HG03520 (cell line): ENCODE data around the gene EIF3C.
A peak's percentile ranks its signal among the peaks of the same experiment; 100 is the strongest.
"Not testable (repeated sequence)": the region's sequence is repeated elsewhere in the genome, so short reads cannot be mapped to it uniquely, and the experiment has no call there.

Experiments used
- ATAC-seq: cut with Tn5 transposase; IDR thresholded peaks from one replicate; pipeline ENCODE4 v1.9.1; 2021; ENCODE audit warnings: mild to moderate bottlenecking, moderate library complexity; ENCODE audit not compliant: unreplicated experiment

The EIF3C gene, protein sequence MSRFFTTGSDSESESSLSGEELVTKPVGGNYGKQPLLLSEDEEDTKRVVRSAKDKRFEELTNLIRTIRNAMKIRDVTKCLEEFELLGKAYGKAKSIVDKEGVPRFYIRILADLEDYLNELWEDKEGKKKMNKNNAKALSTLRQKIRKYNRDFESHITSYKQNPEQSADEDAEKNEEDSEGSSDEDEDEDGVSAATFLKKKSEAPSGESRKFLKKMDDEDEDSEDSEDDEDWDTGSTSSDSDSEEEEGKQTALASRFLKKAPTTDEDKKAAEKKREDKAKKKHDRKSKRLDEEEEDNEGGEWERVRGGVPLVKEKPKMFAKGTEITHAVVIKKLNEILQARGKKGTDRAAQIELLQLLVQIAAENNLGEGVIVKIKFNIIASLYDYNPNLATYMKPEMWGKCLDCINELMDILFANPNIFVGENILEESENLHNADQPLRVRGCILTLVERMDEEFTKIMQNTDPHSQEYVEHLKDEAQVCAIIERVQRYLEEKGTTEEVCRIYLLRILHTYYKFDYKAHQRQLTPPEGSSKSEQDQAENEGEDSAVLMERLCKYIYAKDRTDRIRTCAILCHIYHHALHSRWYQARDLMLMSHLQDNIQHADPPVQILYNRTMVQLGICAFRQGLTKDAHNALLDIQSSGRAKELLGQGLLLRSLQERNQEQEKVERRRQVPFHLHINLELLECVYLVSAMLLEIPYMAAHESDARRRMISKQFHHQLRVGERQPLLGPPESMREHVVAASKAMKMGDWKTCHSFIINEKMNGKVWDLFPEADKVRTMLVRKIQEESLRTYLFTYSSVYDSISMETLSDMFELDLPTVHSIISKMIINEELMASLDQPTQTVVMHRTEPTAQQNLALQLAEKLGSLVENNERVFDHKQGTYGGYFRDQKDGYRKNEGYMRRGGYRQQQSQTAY

DNA sequence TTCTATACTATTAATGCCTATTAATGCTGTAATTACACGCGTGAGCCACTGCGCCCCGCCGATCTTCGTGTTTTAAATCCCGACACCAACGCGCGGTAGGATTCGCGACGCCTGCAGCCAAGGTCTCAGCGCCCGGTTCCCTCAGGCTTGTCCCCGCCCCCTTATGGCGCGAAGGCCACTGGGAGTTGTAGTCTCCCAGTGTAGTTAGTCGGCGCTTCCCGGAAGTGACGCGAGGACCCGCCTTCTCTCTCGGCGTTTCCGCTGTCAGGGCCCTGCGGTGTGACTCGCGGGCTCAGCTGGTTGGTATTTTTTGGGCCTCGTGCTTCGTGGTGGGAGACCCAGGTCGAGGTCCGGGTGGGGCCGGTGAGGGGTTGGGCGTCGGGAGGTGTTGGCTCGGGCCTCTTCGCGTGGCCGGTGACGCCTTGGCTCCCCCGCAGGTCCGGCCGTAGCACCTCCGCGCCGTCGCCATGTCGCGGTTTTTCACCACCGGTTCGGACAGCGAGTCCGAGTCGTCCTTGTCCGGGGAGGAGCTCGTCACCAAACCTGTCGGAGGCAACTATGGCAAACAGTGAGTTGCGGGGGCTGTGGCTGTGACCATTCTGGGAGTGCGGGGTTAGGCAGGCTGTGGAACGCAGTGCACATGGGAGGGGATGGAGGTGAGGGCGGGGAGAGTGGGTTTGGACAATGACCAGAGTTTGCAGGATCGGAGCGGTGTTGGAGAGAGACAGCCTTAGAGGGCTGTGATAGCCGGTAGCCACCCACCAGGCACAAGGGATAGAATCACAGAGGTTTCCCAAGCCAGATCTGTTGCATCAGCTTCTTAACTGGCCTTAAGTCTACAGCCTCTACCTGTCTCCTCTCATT, at the start of gene EIF3C:
Gene EIF3C (plus strand): TSS at position 245 of the 864 bp plus-strand sequence. CDS start 223 bp downstream, at position 468.
- peak; percentile 92 for ATAC-seq

DNA sequence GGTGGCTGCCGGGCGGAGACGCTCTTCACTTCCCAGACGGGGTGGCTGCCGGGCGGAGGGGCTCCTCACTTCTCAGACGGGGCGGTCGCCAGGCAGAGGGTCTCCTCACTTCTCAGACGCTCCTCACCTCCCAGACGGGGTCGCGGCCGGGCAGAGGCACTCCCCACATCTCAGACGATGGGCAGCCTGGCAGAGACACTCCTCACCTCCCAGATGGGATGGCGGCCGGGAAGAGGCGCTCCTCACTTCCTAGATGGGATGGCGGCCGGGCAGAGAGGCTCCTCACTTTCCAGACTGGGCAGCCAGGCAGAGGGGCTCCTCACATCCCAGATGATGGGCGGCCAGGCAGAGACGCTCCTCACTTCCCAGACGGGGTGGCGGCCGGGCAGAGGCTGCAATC, 45.0 kb upstream of the EIF3C start:
- ATAC-seq, result not testable (repeated sequence)

DNA sequence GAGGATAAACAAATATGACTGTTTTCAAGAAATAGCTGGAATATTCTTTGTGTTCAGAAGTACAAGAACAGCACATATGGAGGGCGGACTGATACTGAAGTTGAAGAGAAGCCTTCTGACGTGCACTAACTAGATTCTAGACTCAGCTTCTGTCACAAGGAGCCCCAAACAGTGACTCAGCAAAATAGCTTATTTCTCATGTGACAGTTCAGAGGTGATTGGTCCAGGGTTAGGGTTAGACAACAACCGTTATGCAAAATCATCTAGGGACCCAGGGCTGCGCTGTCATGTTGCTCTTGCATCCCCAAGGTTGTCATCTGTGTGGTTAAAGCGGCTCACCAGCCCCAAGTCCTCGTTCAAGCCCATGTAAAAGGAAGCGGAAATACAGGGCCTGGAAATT, 43.8 kb upstream of the EIF3C start:
- not testable (repeated sequence) for ATAC-seq

DNA sequence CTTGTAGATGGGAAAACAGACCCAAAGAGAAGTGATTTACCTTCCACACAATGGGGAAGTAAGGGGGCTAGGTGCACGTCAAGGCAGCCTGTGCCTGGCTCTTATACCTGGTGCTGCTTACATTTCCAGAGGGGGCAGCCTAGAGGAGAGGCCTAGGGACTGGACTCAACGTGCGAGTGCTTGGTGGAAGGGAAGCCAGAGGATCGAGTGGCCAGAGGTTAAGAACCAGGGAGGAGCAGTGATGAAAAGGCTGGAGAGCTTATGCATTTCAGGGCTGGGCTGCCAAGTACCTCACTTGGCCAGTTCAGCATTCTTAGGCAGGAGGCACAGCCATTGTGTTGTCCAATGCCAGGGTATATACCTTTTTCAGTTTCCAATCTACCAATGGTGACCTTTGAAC, 43.1 kb upstream of the EIF3C start:
- ATAC-seq, result not testable (repeated sequence)

DNA sequence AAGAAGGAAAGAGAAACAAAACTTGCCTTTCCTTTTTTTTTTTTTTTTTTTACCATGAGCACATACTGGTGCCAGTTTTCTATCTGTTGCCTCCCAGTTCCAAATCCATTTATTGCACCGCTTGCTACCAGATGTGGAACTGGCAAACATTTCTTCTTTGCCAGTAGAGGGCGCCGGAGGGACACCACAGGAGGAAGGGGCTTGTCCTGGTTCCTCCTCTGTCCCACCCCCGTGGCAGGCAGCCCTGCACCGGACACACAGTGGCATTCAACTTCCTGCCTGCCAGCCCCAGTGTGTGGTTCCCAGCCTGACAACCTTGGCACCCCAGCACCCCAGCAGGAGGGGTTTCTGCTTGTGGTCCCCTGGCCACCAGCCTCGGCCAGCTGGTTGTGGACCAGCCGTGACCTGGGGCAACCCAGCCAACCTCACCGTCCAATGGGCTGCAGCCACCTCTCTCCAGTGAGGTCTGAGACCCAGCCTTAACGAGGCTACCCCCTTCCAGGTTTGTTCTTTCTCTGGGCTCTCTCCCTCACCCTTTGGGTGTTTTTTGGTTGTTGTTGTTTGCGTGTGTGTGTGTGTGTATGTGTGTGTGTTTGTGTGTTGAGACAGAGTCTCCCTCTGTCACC, 22.8 kb upstream of the EIF3C start:
- peak; percentile 55 for ATAC-seq

DNA sequence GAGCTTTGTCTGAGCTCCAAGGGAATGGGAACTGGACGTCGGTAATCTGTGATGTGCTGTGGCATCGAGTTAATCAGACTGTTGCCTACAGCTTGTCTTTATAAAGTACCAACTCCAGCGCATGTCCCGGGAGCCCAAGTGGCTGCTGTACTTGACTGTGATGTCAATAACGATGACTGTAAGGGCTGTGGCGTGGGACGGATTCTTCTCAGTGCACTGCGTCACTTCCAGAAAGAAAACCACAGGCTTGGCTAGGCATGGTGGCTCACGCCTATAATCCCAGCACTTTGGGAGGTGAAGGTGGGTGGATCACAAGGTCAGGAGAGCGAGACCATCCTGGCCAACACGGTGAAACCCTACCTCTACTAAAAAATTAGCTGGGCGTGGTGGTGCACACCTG, 21.8 kb upstream of the EIF3C start:
- not testable (repeated sequence) for ATAC-seq

DNA sequence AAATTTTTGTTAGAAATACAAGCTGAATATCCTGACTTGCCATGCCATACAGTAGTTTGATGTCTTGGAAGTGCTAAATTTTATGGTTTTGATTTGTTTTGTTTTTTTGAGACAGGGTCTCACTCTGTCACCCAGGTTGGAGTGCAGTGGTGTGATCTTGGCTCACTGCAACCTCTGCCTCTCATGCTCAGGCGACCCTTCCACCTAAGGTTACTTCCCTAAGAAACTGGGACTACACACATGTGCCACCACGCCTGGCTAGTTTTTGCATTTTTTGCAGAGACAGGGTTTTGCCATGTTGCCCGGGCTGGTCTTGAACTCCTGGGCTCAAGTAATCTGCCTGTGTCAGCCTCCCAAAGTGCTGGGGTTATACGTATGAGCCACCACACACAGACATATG, 19.5 kb upstream of the EIF3C start:
- not testable (repeated sequence) for ATAC-seq

DNA sequence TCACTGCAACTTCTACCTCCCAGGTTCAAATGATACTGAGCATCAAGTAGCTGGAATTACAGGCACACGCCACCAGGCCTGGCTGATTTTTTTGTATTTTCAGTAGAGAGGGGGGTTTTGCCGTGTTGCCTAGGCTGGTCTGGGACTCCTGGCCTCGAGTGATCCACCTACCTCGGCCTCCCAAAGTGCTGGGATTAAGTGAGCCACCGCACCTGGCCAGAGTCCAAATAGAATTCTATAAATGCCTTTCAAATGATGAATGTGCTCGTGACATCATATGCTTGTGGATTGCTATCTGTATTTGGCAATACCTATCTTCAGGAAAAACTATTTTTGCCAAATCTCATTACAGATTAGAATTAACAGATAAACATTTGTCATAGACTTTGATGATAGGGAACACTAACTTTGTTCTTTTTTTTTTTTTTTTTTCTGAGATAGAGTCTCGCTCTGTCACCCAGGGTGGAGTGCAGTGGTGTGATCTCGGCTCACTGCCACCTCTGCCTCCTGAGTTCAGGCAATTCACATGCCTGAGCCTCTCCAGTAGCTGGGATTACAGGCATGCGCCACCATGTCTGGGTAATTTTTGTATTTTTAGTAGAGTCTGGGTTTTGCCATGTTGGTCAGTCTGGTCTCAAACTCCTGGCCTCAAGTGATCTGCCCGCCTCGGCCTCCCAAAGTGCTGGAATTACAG, 17.9 kb upstream of the EIF3C start:
- not testable (repeated sequence) for ATAC-seq

DNA sequence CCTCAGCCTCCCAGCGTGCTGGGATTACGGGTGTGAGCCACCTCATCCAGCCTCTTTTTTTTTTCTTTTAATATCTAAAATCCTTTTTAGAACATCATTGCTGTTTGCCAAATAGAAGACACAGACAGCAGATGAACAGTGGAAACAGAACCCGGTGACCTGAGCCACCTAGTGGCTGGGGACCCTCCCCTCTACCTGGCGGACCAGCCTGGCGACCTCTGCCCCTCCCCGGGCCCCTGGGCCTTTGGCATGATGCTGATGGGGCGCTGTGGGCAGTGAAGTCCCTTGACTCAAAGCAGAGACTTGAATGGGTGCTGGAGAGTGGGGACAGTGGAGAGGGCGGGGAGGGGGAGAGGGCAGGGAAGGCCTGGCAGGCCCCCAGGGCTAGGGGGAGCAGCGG, 11.5 kb upstream of the EIF3C start:
- not testable (repeated sequence) for ATAC-seq

DNA sequence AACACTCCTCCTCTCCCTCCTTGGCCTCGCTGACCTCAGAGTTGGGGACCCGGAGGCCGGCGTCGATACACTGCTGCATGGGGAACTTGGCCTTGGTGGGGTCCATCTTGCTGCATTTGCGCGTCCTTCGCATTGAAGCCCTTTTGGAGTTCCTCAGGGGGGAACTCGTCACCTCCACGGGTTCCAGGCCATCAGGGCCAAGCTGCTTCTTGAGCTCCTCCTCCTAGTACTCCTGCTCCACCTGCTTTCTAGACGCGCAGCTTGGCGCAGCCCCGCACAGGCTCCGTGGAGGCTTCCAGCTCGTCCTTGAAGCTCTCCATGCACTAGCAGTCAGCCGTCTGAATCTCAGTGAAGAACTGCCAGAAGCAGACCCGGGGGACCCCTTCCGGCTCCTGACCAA, 10.9 kb upstream of the EIF3C start:
- not testable (repeated sequence) for ATAC-seq

DNA sequence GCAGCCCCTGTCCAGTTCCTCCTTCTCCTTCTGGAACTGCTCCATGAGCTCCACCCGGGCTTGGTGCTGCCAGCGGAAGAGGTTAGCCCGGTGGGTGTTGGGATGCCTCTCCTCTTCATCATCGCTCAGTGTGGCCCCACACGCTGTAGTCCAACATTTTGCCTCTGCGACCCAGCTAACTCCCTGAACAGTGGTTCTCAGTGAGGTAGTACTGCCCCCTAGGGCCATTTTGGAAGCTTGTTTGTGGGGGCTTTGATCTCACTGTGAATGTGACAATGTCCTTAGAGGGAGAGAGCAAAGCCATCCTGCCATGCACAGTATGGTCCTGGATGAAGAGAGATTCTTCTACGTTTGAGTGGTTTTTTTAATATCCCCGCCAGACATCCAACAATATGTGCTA, 9.9 kb upstream of the EIF3C start:
- ATAC-seq, result not testable (repeated sequence)

DNA sequence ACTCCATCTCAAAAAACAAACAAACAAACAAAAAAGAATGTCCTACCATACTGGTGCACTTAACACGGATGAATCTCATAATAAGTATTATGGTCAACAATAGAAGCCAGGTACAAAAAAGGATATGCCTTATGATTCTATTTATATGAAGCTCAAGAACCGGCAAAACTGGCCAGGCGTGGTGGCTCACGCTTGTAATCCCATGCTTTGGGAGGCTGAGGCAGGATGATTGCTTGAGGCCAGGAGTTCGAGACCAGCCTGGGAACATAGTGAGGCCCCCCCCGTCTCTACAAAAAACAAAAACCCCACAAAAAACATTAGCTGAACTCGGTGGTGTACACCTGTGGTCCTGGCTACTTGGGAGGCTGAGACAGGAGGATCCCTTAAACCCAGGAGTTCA, 7.0 kb upstream of the EIF3C start:
- not testable (repeated sequence) for ATAC-seq

DNA sequence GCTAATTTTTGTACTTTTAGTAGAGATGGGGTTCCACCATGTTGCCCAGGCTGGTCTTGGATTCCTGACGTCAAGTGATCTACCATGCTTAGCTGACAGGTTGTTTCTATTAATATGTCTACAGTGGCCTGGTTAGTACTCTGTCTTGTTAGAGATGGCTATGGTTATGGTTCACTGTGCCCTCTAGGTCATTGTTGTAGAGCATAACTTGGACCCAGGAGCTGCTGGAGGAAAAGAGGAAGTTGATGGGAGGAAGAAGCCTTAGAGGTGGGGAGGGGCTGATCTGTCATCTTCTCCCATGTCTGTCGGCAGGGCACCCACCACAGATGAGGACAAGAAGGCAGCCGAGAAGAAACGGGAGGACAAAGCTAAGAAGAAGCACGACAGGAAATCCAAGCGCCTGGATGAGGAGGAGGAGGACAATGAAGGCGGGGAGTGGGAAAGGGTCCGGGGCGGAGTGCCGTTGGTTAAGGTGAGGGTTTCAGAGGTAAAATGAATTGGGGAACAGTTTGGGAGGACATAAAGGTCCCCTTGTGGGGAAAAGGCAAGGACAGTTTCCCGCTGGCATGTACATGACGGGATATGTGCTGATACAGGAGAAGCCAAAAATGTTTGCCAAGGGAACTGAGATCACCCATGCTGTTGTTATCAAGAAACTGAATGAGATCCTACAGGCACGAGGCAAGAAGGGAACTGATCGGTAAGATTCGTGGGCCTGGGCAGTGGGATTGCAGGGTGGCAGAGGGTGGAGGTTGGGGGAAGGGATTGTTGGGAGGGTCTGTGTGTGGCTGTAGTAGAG, 11.8 kb downstream of the EIF3C start:
- not testable (repeated sequence) for ATAC-seq

DNA sequence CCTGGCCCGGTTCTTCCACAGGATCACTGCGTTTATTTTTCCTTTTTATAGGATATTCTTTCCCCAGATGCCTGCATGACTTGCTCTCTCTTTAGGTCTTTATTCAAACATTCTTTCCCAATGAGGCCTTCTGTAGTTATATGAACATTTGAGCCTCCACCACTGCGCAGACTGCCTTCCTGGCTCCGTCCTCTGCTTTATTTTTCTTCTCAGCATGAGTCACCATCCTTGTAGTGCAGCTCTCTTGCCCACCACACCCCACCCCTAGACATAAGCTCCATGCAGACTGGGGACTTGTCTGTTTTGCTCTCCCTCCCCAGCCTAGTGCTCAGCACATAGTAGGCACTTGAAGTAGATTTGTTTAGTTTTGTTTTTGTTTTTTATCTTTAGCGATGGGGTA, 20.0 kb downstream of the EIF3C start:
- not testable (repeated sequence) for ATAC-seq

DNA sequence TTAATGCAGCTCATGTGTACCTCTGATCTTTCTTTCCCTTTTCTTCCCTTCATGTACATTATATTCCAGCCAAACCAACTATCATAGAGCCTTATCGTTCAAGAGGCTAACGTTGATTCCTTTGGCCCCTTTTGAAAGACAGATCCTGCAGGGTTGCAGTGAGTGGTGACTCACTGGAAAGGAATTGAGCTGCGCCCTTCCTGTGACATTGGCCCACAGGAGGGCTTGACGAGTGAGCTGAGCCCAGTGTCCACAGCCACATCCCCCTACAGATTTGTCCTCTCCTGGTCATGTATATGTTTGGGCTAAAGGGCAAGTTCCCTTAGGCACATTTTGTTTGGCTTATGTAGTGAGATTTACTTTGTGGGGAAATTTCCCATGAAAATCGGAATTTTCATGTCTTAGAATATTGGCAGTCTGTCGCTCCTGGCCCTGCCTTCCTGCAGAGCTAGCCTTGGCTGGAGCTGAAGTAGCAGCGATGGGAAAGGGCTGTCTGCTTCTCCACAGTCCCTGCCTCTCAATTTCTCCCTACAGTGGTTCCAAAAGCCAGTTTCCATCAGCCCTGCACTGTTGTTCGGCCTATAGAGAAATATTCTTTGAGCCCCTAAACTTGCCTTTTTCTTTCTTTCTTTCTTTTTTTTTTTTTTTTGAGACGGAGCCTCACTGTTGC, 21.3 kb downstream of the EIF3C start:
- not testable (repeated sequence) for ATAC-seq

DNA sequence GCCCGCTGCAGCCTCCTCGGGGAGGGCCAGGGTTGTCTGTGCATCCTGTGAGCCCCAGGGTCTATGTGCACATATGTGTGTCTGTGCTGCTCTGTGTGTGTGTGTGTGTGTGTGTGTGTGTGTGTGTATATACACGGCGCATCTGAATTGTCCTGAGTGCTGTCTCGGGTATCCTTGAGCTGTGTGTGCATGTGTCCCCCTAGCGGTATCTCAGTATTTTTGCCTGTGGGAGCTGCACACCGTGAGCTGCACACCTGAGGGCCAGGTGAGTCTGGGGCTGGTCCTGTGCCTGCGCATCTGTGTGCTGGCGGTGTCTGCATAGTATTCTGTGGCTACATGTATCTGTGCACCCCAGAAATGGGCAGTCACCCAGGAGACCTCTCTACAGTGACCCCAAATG, 28.5 kb downstream of the EIF3C start:
- not testable (repeated sequence) for ATAC-seq

DNA sequence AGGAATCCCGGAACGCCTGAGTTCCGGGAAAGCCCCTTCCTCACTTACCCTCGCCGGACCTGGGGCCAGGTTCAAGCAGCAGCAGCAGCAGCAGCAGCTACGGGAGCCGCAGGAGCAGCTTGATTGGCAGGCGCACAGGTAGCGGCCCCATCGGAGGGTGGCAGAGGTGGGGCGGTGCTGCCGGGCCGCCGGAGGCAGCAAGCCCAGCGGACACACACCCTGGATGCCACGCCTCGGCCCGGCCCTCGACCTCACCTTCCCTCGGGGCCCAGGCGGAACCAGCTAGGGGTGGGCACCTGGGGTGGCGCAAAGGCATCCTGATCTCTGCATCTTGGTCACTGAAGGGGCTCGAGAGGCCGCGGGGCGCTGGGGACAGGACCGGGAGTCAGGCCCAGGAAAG, 29.4 kb downstream of the EIF3C start:
- not testable (repeated sequence) for ATAC-seq

DNA sequence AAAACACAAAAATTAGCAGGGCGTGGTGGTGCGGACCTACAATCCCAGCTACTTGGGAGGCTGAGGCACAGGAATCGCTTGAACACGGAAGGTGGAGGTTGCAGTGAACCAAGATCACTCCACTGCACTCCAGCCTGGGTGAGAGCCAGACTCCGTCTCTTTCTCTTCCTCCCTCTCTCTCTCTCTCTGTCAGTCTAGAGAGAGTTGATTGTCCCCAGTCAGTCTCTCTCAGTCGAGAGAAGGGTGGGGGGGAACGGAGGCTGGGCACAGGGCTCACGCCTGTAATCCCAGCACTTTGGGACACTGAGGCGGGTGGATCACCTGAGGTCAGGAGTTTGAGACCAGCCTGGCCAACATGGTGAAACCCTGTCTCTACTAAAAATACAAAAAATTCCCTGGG, 30.0 kb downstream of the EIF3C start:
- not testable (repeated sequence) for ATAC-seq
